Astrocyte (in vitro differentiated cells and primary cell): ENCODE data around the gene FOSL2.

Source experiments
- EZH2 ChIP-seq: IDR thresholded peaks from 2 replicates; pipeline ENCODE4 v1.6.1; 2012; ENCODE audit warnings: mild to moderate bottlenecking, low read length, inconsistent platforms; ENCODE audit not compliant: insufficient read depth
- TF ChIP-seq, protein P1 (sequence below): IDR thresholded peaks from 2 replicates; pipeline ENCODE4 v1.5.1; 2011; ENCODE audit warnings: low read depth, mild to moderate bottlenecking, inconsistent platforms, low read length, moderate library complexity; ENCODE audit not compliant: insufficient read depth

DNA sequence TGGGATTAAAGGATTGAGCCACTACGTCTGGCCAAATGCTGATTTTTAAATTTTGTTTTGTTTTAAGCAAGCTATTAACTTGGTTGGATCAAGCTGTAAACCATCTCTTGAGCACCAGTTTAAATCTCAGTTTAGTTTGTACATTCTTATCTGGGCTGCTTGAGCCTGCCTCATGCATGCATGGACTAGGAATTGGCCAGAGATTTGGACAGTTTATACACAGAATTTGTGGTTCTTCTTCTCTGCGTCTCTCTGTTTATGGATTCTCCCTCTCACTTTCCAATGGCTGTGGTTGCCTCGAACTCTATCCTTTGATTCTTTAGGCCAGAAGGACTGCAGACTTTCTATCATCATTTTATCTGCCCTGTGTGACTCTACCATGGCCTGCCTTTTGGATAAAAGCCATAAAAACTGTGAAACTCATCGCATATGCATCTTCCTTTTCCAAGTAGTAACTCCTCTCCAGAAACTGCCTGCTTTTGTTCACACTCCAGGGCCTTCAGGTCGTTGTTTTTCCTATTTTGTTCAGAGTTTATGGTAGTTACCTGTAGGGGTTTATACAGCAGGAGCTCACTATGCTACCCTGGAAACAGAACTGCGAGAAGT lies 70.7 kb downstream of the FOSL2 start:
- TF ChIP-seq EZH2, result no peak
- TF ChIP-seq, protein P1, sequence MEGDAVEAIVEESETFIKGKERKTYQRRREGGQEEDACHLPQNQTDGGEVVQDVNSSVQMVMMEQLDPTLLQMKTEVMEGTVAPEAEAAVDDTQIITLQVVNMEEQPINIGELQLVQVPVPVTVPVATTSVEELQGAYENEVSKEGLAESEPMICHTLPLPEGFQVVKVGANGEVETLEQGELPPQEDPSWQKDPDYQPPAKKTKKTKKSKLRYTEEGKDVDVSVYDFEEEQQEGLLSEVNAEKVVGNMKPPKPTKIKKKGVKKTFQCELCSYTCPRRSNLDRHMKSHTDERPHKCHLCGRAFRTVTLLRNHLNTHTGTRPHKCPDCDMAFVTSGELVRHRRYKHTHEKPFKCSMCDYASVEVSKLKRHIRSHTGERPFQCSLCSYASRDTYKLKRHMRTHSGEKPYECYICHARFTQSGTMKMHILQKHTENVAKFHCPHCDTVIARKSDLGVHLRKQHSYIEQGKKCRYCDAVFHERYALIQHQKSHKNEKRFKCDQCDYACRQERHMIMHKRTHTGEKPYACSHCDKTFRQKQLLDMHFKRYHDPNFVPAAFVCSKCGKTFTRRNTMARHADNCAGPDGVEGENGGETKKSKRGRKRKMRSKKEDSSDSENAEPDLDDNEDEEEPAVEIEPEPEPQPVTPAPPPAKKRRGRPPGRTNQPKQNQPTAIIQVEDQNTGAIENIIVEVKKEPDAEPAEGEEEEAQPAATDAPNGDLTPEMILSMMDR, result no peak
